ENCODE measurements around the gene DOK3.
A peak's percentile ranks its signal among the peaks of the same experiment; 100 is the strongest.

DOK3 gene

DNA sequence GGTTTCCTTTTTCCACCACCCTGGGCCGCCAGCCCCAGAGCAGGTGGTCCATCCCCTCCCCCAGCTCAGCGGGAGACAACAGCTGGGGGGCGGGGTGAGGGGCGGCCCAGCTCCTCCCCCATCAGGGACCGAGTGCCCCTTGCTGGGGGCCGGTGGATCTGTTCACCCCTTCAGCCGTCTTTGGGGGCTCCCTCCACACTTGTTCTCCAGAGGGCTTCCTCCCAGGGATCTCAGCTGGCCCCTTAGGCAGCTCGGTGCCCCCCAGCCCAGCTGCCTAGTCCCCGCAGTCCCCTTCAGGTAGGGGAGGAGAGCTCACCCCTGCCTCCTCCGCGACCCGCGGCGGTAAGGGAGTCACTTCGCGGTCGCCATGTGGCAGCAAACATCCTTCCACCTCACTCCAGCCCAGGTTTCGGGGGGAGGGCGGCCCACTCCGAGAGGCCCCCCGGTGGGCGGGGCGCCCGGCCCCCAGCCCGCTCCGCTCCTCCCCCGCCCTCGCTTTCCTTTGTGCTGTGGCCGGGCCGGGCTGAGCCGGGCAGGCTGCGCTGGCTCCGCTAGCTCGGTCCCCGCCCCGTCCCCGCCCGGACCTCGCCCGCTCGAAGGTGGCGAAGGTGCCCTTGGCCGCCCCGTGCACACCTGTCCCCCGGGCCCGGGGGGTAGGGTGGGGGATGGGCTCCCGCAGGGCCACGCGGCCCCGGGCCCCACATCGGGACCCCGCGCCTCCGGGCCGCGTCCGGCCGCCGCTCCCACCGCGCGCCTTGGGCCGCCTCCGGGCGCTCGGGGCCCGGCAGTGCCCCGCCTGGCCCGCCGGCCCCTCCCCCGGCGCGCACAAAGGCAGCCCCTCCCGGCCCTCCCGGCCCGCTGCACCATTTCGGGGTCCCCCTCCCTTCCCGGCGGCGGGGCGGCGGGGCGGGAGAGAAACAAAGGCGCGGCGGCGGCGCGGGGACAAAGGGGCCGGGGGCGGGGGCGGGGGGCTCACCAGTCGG is 36.9 kb downstream of the DOK3 start:
- peak overlapping the region; percentile 70 for H3K27ac ChIP-seq
- TF ChIP-seq ZFX (IDR thresholded peaks at IDR 0.05) (0 out of 2 replicates have a peak, but pooled peaks have one; percentile 50), CTCF (conservative IDR thresholded peaks at IDR 0.05) (no peak)

GRCh38 chr5:177471610-177472356 is 37.8 kb downstream of the DOK3 start:
- TF ChIP-seq CTCF (conservative IDR thresholded peaks at IDR 0.05), result no peak
- no peak for TF ChIP-seq ZFX (IDR thresholded peaks at IDR 0.05)

GRCh38 chr5:177470759-177471536 is 38.7 kb downstream of the DOK3 start:
- TF ChIP-seq CTCF (conservative IDR thresholded peaks at IDR 0.05) (no peak), ZFX (IDR thresholded peaks at IDR 0.05) (no peak)
- no peak overlapping the region for H3K27ac ChIP-seq

More at GRCh38 chr5:177471610-177472356, 37.8 kb downstream of the DOK3 start:
- peak overlapping the region; percentile 70 for H3K27ac ChIP-seq

- no peak overlapping the region for H3K27ac ChIP-seq
- TF ChIP-seq ZFX (IDR thresholded peaks at IDR 0.05), result no peak
- no peak for TF ChIP-seq CTCF (conservative IDR thresholded peaks at IDR 0.05)
Measured at GRCh38 chr5:177469750-177470525, 39.7 kb downstream of the DOK3 start.

- TF ChIP-seq CTCF (conservative IDR thresholded peaks at IDR 0.05) (no peak), ZFX (IDR thresholded peaks at IDR 0.05) (no peak)
- no peak overlapping the region for H3K27ac ChIP-seq
Measured at GRCh38 chr5:177468685-177469628, 40.7 kb downstream of the DOK3 start.

DNA sequence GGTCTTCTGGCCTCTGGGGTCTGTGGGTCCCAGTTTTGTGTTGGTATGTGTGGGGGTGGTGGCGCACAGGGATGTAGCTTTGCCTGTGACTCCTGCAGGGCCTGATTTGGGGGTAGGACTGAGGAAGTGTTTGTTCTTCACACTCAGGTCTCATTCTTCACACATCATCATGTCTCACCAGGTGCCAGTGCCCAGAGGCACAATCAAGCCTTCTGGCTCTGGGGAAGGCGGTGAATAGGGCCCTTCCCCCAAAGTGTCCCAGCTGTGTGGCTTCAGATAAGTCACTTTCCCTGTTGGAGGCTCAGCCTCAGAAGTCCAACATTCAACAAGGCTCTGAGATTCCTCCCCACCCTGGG is 41.3 kb downstream of the DOK3 start:
- TF ChIP-seq CTCF (conservative IDR thresholded peaks at IDR 0.05) (no peak), ZFX (IDR thresholded peaks at IDR 0.05) (no peak)
- H3K27ac ChIP-seq, result no peak overlapping the region
